SK-N-SH treated with all-trans-retinoic acid at 6 μM for 48 hours (cell line): Measurements from ENCODE around the gene KCNT2.

Source experiments
- ARNTL ChIP-seq: fragments of 450-650 bp; formaldehyde crosslinking; IDR thresholded peaks from 2 replicates; pipeline ENCODE4 v1.5.0; 2020; ENCODE audit warnings: low read depth, mild to moderate bottlenecking, moderate library complexity, borderline replicate concordance
- CREB5 ChIP-seq: fragments of 250-450 bp; sonication (Bioruptor Pico); IDR thresholded peaks from 2 replicates; pipeline ENCODE4 v1.5.1; 2020; ENCODE audit warnings: low read depth, mild to moderate bottlenecking, moderate library complexity
- ISL1 ChIP-seq: fragments of 250-450 bp; sonication (Bioruptor Pico); IDR thresholded peaks from 2 replicates; pipeline ENCODE4 v2.1.2; 2022; ENCODE audit warnings: mild to moderate bottlenecking, moderate library complexity
- ZC3H10 ChIP-seq: fragments of 250-450 bp; sonication (Bioruptor Pico); IDR thresholded peaks from 2 replicates; pipeline ENCODE4 v1.5.1; 2021; ENCODE audit warnings: mild to moderate bottlenecking, moderate library complexity

GRCh38 chr1:196477262-196477661, 131.0 kb downstream of the KCNT2 start:
- TF ChIP-seq ISL1 (CRISPR knock-in tag) = no peak
- TF ChIP-seq CREB5 (CRISPR knock-in tag) = no peak
- TF ChIP-seq ARNTL (CRISPR knock-in tag) = no peak
- TF ChIP-seq ZC3H10 = no peak
